Esophagus squamous epithelium (tissue), 4 donors: ENCODE data around the gene SEMA5A.

Experiments used
- POLR2A ChIP-seq, 4 donors: fragments of 450-650 bp; IDR thresholded peaks; one replicate each; pipeline ENCODE4 v1.6.1; 2017; ENCODE audit warnings: antibody characterized with exemption in 4 of 4, mild to moderate bottlenecking in 4 of 4, moderate library complexity in 3 of 4
- TF ChIP-seq, protein P1 (sequence below), 6 experiments: fragments of 450-650 bp in 4 of 6; fragments of 200-600 bp in 2 of 6; sonication (generic) in 2 of 6; IDR thresholded peaks; one replicate each; pipeline ENCODE4 v1.5.1; 2016 to 2019; ENCODE audit warnings: antibody characterized with exemption in 6 of 6, mild to moderate bottlenecking in 4 of 6, moderate library complexity in 4 of 6

DNA sequence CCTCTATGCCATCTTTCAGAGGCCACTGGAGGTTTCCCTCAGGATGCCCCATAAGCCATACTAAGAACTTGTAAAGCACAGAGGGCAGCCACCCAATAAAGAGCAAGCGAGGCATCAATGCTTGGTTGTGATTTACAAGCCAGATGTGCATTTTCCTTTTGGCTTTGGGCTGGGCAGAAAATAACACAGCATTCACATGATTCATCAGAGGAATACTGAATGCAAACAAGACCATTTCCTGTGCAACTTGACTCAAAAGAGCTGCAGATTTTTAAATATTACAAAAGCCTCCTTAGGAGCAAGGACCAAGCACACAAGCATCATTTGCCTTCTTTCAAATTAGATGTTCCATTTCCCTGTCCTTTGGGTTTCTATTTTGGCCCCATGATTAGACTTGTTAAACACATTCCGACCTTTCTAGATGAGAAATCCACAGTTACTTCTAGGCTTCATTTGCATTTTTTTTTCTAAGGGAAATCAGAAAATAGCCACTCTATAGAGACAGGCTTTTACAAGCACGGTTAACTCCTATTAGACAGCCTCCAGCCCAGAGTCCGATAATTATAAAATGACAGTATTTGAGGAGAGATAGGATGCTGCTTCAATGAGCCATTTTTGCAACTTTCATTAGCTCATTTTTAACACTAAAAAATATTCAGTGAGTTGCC is 207.8 kb downstream of the SEMA5A start:
- no peak for TF ChIP-seq POLR2A (IDR thresholded peaks at IDR 0.05)
- TF ChIP-seq, protein P1, sequence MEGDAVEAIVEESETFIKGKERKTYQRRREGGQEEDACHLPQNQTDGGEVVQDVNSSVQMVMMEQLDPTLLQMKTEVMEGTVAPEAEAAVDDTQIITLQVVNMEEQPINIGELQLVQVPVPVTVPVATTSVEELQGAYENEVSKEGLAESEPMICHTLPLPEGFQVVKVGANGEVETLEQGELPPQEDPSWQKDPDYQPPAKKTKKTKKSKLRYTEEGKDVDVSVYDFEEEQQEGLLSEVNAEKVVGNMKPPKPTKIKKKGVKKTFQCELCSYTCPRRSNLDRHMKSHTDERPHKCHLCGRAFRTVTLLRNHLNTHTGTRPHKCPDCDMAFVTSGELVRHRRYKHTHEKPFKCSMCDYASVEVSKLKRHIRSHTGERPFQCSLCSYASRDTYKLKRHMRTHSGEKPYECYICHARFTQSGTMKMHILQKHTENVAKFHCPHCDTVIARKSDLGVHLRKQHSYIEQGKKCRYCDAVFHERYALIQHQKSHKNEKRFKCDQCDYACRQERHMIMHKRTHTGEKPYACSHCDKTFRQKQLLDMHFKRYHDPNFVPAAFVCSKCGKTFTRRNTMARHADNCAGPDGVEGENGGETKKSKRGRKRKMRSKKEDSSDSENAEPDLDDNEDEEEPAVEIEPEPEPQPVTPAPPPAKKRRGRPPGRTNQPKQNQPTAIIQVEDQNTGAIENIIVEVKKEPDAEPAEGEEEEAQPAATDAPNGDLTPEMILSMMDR (IDR thresholded peaks at IDR 0.05) = no peak
